CD4-positive, CD25-positive, alpha-beta regulatory T cell (primary cell): Measurements from ENCODE around the gene CAMTA1. TPM values are rescaled to one million over a fixed set of nuclear protein-coding genes. Genes with fewer than 3 reads are reported as not detected.

Experiments
- ATAC-seq, 2 donors: fragments of 150-1000 bp; cut with Tn5 transposase; one replicate each; pipeline ENCODE4 v1.10.0; 2021; ENCODE audit warnings: low read depth in 2 of 2, moderate number of reproducible peaks in 2 of 2, moderate library complexity in 1 of 2
- DNase-seq, 3 donors: peaks; one replicate each; pipeline versions ENCODE4 v3.0.0 to v3.0.0-alpha.2; 2012 to 2022; ENCODE audit warnings: mixed read lengths in 1 of 3
- H3K27ac ChIP-seq: one replicate; pipeline ENCODE4 v1.7.0; 2013; ENCODE audit warnings: mild to moderate bottlenecking, low read length; ENCODE audit not compliant: insufficient read depth, poor library complexity, severe bottlenecking
- H3K27me3 ChIP-seq: one replicate; pipeline ENCODE4 v1.7.0; 2013; ENCODE audit warnings: low read length; ENCODE audit not compliant: control insufficient read depth, insufficient read depth
- H3K36me3 ChIP-seq: one replicate; pipeline ENCODE4 v1.7.0; 2013; ENCODE audit warnings: mild to moderate bottlenecking, low read length, moderate library complexity; ENCODE audit not compliant: control insufficient read depth, insufficient read depth
- H3K4me1 ChIP-seq: 2 replicates; pipeline ENCODE4 v1.7.0; 2013; ENCODE audit warnings: mild to moderate bottlenecking, low read length; ENCODE audit not compliant: insufficient read depth, control insufficient read depth, poor library complexity, severe bottlenecking
- H3K4me3 ChIP-seq: one replicate; pipeline ENCODE4 v1.7.0; 2013; ENCODE audit warnings: low read depth, mild to moderate bottlenecking, low read length, moderate library complexity
- H3K9me3 ChIP-seq, 2 experiments: 1 replicate in 1 of 2; 2 replicates in 1 of 2; pipeline ENCODE4 v1.7.0; 2013; ENCODE audit warnings: low read length in 2 of 2, mild to moderate bottlenecking in 1 of 2, moderate library complexity in 1 of 2; ENCODE audit not compliant: control insufficient read depth in 2 of 2
- H3K27ac Mint-ChIP-seq, 3 donors: one replicate each; pipeline ENCODE4 v1.8.0; 2020 to 2022; ENCODE audit warnings: mild to moderate bottlenecking in 3 of 3, mixed read lengths in 3 of 3, moderate library complexity in 2 of 3
- H3K27me3 Mint-ChIP-seq: one replicate; pipeline ENCODE4 v1.8.0; 2022; ENCODE audit warnings: mild to moderate bottlenecking, mixed read lengths
- H3K36me3 Mint-ChIP-seq: one replicate; pipeline ENCODE4 v1.8.0; 2020; ENCODE audit warnings: mixed read lengths
- H3K4me1 Mint-ChIP-seq, 4 donors: one replicate each; pipeline ENCODE4 v1.8.0; 2020 to 2022; ENCODE audit warnings: mixed read lengths in 4 of 4, mild to moderate bottlenecking in 1 of 4
- H3K4me3 Mint-ChIP-seq, 4 donors: one replicate each; pipeline ENCODE4 v1.8.0; 2020 to 2022; ENCODE audit warnings: mild to moderate bottlenecking in 4 of 4, mixed read lengths in 4 of 4, moderate library complexity in 3 of 4
- H3K9me3 Mint-ChIP-seq, 7 donors: one replicate each; pipeline ENCODE4 v1.8.0; 2020 to 2022; ENCODE audit warnings: mixed read lengths in 7 of 7, mild to moderate bottlenecking in 3 of 7, moderate library complexity in 2 of 7
- polyA plus RNA-seq, 4 donors: library from polyadenylated mRNA; unstranded; fragments of 300-500 nt; fragmentation: Illumina TruSeq; gene quantifications; one replicate each; pipeline ENCODE4 v1.2.3, GENCODE V29; 2021
- total RNA-seq: library from RNA; stranded (reverse); gene quantifications from one replicate; pipeline ENCODE4 v1.2.3, GENCODE V29; 2022

Gene CAMTA1
- total and polyA plus RNA-seq, 5 donors from 2014 or later: 48.8 to 112 (median 80.0) TPM

- Mint-ChIP-seq H3K4me1 (peaks cover 0 to 5% (median 0%) of the 10 kb centered on the region in 4 donors), H3K9me3 (peaks cover 0 to 4% (median 0%) of the 10 kb centered on the region in 7 donors), H3K27ac (no peak overlapping the region), H3K4me3 (no peak overlapping the region), H3K27me3 (no peaks in the 10 kb centered on the region), H3K36me3 (no peaks in the 10 kb centered on the region)
- H3K36me3 ChIP-seq: no peaks in the 10 kb centered on the region
- H3K4me1 ChIP-seq: no peaks in the 10 kb centered on the region
- H3K4me3 ChIP-seq: no peak overlapping the region
- no peaks in the 10 kb centered on the region for H3K27me3 ChIP-seq
- no peak for ATAC-seq
- no peak overlapping the region for H3K27ac ChIP-seq
- H3K9me3 ChIP-seq: no peaks in the 10 kb centered on the region
- DNase-seq: no peak
These were observed 113.8 kb downstream of the CAMTA1 start for GRCh38 chr1:6898974-6899539.

DNA sequence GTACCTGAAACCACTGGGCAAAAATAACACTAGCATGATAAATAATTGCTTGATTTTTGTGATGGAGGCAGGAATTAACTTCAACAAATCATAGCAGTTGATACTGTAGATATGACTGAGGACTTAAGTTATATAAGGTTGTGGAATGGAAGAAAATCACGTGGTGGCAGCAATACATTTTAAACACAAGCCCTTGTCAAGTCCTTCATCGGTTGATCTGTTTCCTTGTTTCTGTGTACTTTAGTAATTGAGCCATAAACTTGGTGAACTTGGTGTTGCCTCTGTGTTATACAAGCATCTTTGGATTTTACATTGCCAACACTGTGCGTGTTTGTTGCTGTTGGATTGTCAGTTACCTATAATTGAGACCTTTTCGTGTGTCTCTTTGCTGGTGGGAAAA lies 114.4 kb downstream of the CAMTA1 start:
- Mint-ChIP-seq H3K4me3 (no peak overlapping the region), H3K9me3 (peaks cover 0 to 6% (median 0%) of the 10 kb centered on the region in 7 donors), H3K27me3 (no peaks in the 10 kb centered on the region), H3K36me3 (no peaks in the 10 kb centered on the region), H3K27ac (no peak overlapping the region), H3K4me1 (peaks cover 0 to 5% (median 0%) of the 10 kb centered on the region in 4 donors)
- Histone ChIP-seq H3K9me3 (no peaks in the 10 kb centered on the region), H3K4me1 (no peaks in the 10 kb centered on the region), H3K36me3 (no peaks in the 10 kb centered on the region), H3K27me3 (no peaks in the 10 kb centered on the region), H3K27ac (no peak overlapping the region), H3K4me3 (no peak overlapping the region)
- DNase-seq: no peak
- no peak for ATAC-seq

GRCh38 chr1:6902153-6902552 lies 116.9 kb downstream of the CAMTA1 start:
- no peaks in the 10 kb centered on the region for H3K36me3 Mint-ChIP-seq
- no peak overlapping the region for H3K4me3 ChIP-seq
- DNase-seq: no peak
- H3K36me3 ChIP-seq: no peaks in the 10 kb centered on the region
- no peak overlapping the region for H3K4me3 Mint-ChIP-seq
- no peak overlapping the region for H3K27ac Mint-ChIP-seq
- H3K27ac ChIP-seq: no peak overlapping the region
- H3K27me3 ChIP-seq: no peaks in the 10 kb centered on the region
- H3K4me1 ChIP-seq: no peaks in the 10 kb centered on the region
- no peak for ATAC-seq
- no peaks in the 10 kb centered on the region for H3K27me3 Mint-ChIP-seq
- H3K4me1 Mint-ChIP-seq: peaks cover 0 to 2% (median under 1%) of the 10 kb centered on the region in 4 donors
- H3K9me3 ChIP-seq: no peaks in the 10 kb centered on the region
- H3K9me3 Mint-ChIP-seq: peaks cover 0 to 6% (median 0%) of the 10 kb centered on the region in 7 donors

DNA sequence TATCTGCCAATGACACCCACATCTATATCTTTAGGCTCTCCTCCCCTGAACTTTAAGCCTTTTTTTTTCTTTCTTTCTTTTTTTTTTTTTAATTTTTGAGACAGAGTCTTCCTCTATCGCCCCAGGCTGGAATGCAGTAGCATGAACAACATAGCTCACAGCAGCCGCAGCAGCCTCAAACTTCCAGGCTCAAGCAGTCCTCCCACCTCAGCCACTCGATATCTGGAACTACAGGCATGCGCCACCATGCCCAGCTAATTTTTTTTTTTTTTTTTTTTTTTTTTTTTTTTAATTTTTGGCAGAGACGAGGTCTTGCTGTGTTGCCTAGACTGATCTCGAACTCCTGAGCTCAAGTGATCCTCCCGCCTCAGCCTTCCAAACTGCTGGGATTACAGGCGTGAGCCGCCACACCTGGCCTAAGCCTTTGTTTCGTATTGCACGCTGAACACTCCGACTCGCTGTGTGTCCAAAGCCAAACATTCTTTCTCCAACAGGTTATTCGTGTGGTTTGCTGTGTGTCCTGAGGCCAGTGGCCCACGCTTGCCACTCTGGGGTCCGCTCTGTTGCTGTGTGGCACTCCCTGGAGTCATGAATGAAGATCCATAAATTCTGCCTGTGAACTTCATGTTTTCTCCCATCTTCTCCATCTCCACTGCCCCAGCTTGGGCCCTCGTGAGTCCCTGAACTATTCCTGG lies 119.4 kb downstream of the CAMTA1 start:
- H3K36me3 Mint-ChIP-seq: no peaks in the 10 kb centered on the region
- H3K36me3 ChIP-seq: no peaks in the 10 kb centered on the region
- no peak for ATAC-seq

DNA sequence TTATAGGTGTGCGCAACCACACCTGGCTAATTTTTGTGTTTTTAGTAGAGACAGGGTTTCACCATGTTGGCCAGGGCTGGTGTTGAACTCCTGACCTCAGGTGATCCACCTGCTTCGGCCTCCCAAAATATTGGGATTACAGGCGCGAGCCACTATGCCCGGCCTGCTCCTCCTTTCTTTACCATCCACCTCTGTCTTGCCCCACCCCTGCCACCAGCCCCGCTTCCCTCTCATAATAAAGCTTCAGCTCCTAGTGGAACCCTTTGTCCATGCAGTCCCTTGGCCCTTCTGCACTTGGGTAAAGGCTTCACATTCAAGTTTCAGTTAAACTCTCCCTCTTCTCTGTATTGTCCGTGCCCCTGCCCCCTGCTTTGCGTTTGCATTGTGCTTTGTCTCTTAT lies 120.1 kb downstream of the CAMTA1 start:
- Histone ChIP-seq H3K4me1 (no peaks in the 10 kb centered on the region), H3K27me3 (no peaks in the 10 kb centered on the region), H3K36me3 (no peaks in the 10 kb centered on the region), H3K4me3 (no peak overlapping the region), H3K27ac (no peak overlapping the region), H3K9me3 (no peaks in the 10 kb centered on the region)
- H3K9me3 Mint-ChIP-seq: peaks cover 0 to 6% (median 0%) of the 10 kb centered on the region in 7 donors
- DNase-seq: no peak
- no peaks in the 10 kb centered on the region for H3K36me3 Mint-ChIP-seq
- H3K4me1 Mint-ChIP-seq: peaks cover 0 to 4% (median under 1%) of the 10 kb centered on the region in 4 donors
- peaks cover 6% of the 10 kb centered on the region for H3K27me3 Mint-ChIP-seq
- ATAC-seq: no peak
- H3K4me3 Mint-ChIP-seq: no peak overlapping the region
- H3K27ac Mint-ChIP-seq: no peak overlapping the region

More for the DNA sequence above, 119.4 kb downstream of the CAMTA1 start:
- peaks cover 0 to 6% (median 0%) of the 10 kb centered on the region in 7 donors for H3K9me3 Mint-ChIP-seq
- Histone ChIP-seq H3K9me3 (no peaks in the 10 kb centered on the region), H3K27ac (no peak overlapping the region), H3K27me3 (no peaks in the 10 kb centered on the region), H3K4me3 (no peak overlapping the region), H3K4me1 (no peaks in the 10 kb centered on the region)
- H3K4me1 Mint-ChIP-seq: peaks cover 0 to 4% (median under 1%) of the 10 kb centered on the region in 4 donors
- H3K27ac Mint-ChIP-seq: no peak overlapping the region
- no peak for DNase-seq
- no peak overlapping the region for H3K4me3 Mint-ChIP-seq
- peaks cover 6% of the 10 kb centered on the region for H3K27me3 Mint-ChIP-seq

DNA sequence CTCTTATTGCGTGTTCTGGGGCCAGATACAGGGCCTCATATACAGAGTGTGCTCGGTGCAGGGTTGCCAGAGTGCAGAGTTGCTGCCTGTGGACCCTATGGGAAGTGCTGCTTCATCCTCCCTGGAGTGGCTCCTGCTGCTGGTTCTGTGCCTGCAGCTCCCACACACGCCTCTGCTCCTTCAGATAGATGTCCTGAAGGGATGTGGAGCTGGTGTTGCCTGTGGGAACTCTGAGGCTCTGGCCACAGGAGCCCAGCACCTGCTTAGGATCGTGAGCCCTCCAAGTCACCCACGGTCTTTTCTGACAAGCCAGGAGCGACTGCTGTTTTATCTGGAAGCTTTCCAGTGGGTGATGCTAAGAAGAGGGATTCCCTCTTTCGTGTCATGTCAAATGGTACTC lies 120.5 kb downstream of the CAMTA1 start:
- H3K4me3 ChIP-seq: no peak overlapping the region
- no peak overlapping the region for H3K4me3 Mint-ChIP-seq
- H3K9me3 ChIP-seq: no peaks in the 10 kb centered on the region
- ATAC-seq (no peak), DNase-seq (no peak)
- H3K36me3 ChIP-seq: no peaks in the 10 kb centered on the region
- peaks cover 0 to 4% (median under 1%) of the 10 kb centered on the region in 4 donors for H3K4me1 Mint-ChIP-seq
- H3K27me3 ChIP-seq: no peaks in the 10 kb centered on the region
- no peaks in the 10 kb centered on the region for H3K4me1 ChIP-seq
- no peak overlapping the region for H3K27ac ChIP-seq
- H3K27ac Mint-ChIP-seq: no peak overlapping the region
- H3K9me3 Mint-ChIP-seq: peaks cover 0 to 6% (median 0%) of the 10 kb centered on the region in 7 donors
- peaks cover 9% of the 10 kb centered on the region for H3K27me3 Mint-ChIP-seq
- no peaks in the 10 kb centered on the region for H3K36me3 Mint-ChIP-seq

DNA sequence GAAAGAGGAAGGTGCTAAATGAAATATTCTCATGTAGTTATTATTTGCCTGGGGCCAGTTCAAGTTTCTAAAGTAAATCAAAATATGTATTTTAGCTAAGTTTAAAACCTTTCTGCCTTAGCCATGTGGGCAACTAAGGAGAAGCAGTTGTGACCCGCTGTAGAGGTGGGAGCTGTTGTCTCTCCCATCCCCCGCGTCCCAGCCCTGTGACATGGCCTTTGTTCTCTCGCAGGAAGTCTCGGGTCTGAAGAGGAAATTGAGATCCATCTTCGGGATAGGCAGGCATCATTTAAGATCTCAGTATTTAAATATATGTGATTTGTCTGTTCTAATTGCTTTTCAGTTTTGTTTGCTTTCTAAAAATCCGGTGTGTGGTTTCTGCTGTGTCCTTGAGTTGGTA lies 121.5 kb downstream of the CAMTA1 start:
- DNase-seq: no peak
- Mint-ChIP-seq H3K27ac (no peak overlapping the region), H3K4me3 (no peak overlapping the region), H3K27me3 (peaks cover 9% of the 10 kb centered on the region), H3K36me3 (no peaks in the 10 kb centered on the region), H3K9me3 (peaks cover 0 to 6% (median 0%) of the 10 kb centered on the region in 7 donors), H3K4me1 (peaks cover 0 to 4% (median under 1%) of the 10 kb centered on the region in 4 donors)
- Histone ChIP-seq H3K9me3 (no peaks in the 10 kb centered on the region), H3K4me3 (no peak overlapping the region), H3K36me3 (no peaks in the 10 kb centered on the region), H3K27me3 (no peaks in the 10 kb centered on the region), H3K27ac (no peak overlapping the region), H3K4me1 (no peaks in the 10 kb centered on the region)
- no peak for ATAC-seq

- Histone ChIP-seq H3K9me3 (no peaks in the 10 kb centered on the region), H3K27me3 (no peaks in the 10 kb centered on the region), H3K36me3 (no peaks in the 10 kb centered on the region), H3K4me3 (no peak overlapping the region), H3K27ac (no peak overlapping the region), H3K4me1 (no peaks in the 10 kb centered on the region)
- DNase-seq (no peak), ATAC-seq (no peak)
- H3K27me3 Mint-ChIP-seq: peaks cover 9% of the 10 kb centered on the region
- no peak overlapping the region for H3K27ac Mint-ChIP-seq
- no peak overlapping the region for H3K4me3 Mint-ChIP-seq
- peaks cover 0 to 6% (median 0%) of the 10 kb centered on the region in 7 donors for H3K9me3 Mint-ChIP-seq
- H3K4me1 Mint-ChIP-seq: peaks cover 0 to 4% (median under 1%) of the 10 kb centered on the region in 4 donors
- H3K36me3 Mint-ChIP-seq: no peaks in the 10 kb centered on the region
These were observed 121.9 kb downstream of the CAMTA1 start for GRCh38 chr1:6907201-6907600.
